ENCODE data around the gene PKLR. TPM values are rescaled to one million over a fixed set of nuclear protein-coding genes. Genes with fewer than 3 reads are reported as not detected.

The PKLR gene
- total RNA-seq, 1 experiment from 2014 or later: 0.17 TPM

DNA sequence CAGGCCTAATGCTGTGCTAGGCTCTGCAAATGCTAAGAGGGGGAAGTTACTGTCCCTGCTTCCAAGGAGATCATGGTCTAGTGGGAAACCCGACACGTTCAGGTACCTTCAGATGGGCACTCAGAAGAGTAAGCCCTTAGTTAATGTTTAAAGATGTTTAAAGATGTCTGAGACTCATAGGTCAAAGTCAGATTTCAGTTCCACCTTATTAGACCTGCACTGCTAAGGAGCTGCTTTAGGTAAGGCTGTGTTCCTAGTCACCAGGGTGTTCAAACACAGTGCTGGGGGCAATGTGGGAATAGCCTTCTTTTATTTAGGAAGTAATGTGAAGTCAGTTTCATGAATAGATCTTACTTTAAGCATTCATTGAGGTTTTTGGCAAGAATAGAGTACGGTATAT, 15.7 kb upstream of the PKLR start:
- RAD21 ChIA-PET (ENCODE audit: low non-redundant PET in 1 of 2, low total read pairs in 2 of 2, uncharacterized antibody in 2 of 2, unreplicated experiment in 2 of 2): no interaction called here
- no peak for ATAC-seq
- POLR2A ChIA-PET: interaction anchor here (1.0 kb wide), 1 partner anchor 9 kb away, joined by 3 read pairs; no protein-coding TSS in a partner anchor

DNA sequence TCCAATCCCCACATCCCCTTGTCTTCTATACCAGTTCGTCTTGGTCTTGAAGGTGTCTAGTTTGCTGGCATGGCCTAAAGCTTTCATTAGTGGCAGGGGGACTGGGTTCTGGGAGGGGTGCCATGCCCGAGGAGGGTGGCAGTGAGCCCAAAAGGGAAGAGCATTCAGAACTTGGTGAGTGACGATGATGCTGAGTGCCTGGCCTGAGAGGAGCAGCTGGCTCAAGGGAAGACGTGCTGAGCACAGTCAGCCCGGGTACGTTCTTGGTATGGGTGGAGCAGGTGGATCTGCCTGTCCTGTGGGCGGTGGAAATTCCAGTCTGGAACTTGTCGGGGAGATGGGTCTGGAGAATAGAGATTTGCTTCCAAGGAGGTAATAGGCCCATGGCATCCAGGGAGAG, 12.0 kb upstream of the PKLR start:
- no peak for DNase-seq (ENCODE audit: low read depth, low spot score)
- BruUV-seq (replicated peaks): no TSS peak
- no peaks in the 10 kb centered on the region for H4K20me1 ChIP-seq (ENCODE audit: insufficient read depth)
- peaks cover 2 to 7% of the 10 kb centered on the region in 2 experiments; a peak in 3 of 4 replicates for H3K4me1 ChIP-seq (ENCODE audit: control insufficient read depth in 1 of 2, insufficient read depth in 2 of 2, low read length in 2 of 2)
- H3K27ac ChIP-seq (ENCODE audit: low read depth, low read length): no peak overlapping the region
- no peaks in the 10 kb centered on the region for H3K9me3 ChIP-seq (ENCODE audit: control insufficient read depth in 1 of 2, insufficient read depth in 1 of 2, low read depth in 1 of 2, low read length in 2 of 2)
- ChIA-PET RAD21 (ENCODE audit: low non-redundant PET in 1 of 2, low total read pairs in 2 of 2, uncharacterized antibody in 2 of 2, unreplicated experiment in 2 of 2) (no interaction called here), CTCF (no interaction called here), POLR2A (interaction anchor here (0.8 kb wide), 1 partner anchor 20 kb away, joined by 5 read pairs; no protein-coding TSS in a partner anchor)
- H3K9ac ChIP-seq (ENCODE audit: low read length): no peak overlapping the region
- peaks cover 50% of the 10 kb centered on the region for H3K79me2 ChIP-seq (ENCODE audit: insufficient read depth, low read length)
- no peaks in the 10 kb centered on the region for H3K27me3 ChIP-seq (ENCODE audit: insufficient read depth, low read length)
- ATAC-seq: no peak
- no peak overlapping the region for H3K4me3 ChIP-seq (replicated peaks in 1 of 2; ENCODE audit: low read depth in 1 of 2, low read length in 2 of 2)
- peaks cover 7 to 22% of the 10 kb centered on the region in 2 experiments; a peak in 3 of 4 replicates for H3K36me3 ChIP-seq (ENCODE audit: control insufficient read depth in 1 of 2, insufficient read depth in 2 of 2, low read length in 2 of 2)
- no peak overlapping the region for H3K4me2 ChIP-seq (ENCODE audit: low read length)
- no peak overlapping the region for H2AFZ ChIP-seq (ENCODE audit: low read depth, low read length, poor library complexity, severe bottlenecking)
- intact Hi-C loops (cut with micrococcal nuclease): no loop called here
- H3K9me2 ChIP-seq (ENCODE audit: insufficient read depth): no peaks in the 10 kb centered on the region
- TF ChIP-seq REST (IDR thresholded peaks at IDR 0.05; ENCODE audit: low read depth): no peak
- no peak for TF ChIP-seq ZBTB33 (IDR thresholded peaks at IDR 0.05; ENCODE audit: extremely low read depth, insufficient replicate concordance, low read length)
- TF ChIP-seq MAX (IDR thresholded peaks at IDR 0.05): no peak
- TF ChIP-seq POLR2AphosphoS5 (IDR thresholded peaks at IDR 0.05; ENCODE audit: low read depth, low read length): no peak
- TF ChIP-seq, protein P1, sequence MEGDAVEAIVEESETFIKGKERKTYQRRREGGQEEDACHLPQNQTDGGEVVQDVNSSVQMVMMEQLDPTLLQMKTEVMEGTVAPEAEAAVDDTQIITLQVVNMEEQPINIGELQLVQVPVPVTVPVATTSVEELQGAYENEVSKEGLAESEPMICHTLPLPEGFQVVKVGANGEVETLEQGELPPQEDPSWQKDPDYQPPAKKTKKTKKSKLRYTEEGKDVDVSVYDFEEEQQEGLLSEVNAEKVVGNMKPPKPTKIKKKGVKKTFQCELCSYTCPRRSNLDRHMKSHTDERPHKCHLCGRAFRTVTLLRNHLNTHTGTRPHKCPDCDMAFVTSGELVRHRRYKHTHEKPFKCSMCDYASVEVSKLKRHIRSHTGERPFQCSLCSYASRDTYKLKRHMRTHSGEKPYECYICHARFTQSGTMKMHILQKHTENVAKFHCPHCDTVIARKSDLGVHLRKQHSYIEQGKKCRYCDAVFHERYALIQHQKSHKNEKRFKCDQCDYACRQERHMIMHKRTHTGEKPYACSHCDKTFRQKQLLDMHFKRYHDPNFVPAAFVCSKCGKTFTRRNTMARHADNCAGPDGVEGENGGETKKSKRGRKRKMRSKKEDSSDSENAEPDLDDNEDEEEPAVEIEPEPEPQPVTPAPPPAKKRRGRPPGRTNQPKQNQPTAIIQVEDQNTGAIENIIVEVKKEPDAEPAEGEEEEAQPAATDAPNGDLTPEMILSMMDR (IDR thresholded peaks at IDR 0.05 in 2 of 3, conservative IDR thresholded peaks at IDR 0.05 in 1 of 3; ENCODE audit: borderline replicate concordance in 1 of 3, insufficient read depth in 1 of 3, low read depth in 2 of 3, low read length in 2 of 3): no peak
- TF ChIP-seq EZH2phosphoT487 (IDR thresholded peaks at IDR 0.05; ENCODE audit: borderline replicate concordance): no peak
- TF ChIP-seq RAD21 (IDR thresholded peaks at IDR 0.05; ENCODE audit: low read depth): no peak
- TF ChIP-seq SRF (IDR thresholded peaks at IDR 0.05; ENCODE audit: low read depth): no peak
- no peak for TF ChIP-seq ELF1 (IDR thresholded peaks at IDR 0.05; ENCODE audit: borderline replicate concordance, low read depth)

More for the DNA sequence above, 15.7 kb upstream of the PKLR start:
- H3K36me3 ChIP-seq (ENCODE audit: control insufficient read depth in 1 of 2, insufficient read depth in 2 of 2, low read length in 2 of 2): peaks cover 24 to 35% of the 10 kb centered on the region in 2 experiments; a peak in 3 of 4 replicates
- no peak overlapping the region for H2AFZ ChIP-seq (ENCODE audit: low read depth, low read length, poor library complexity, severe bottlenecking)
- no peaks in the 10 kb centered on the region for H4K20me1 ChIP-seq (ENCODE audit: insufficient read depth)
- H3K9me3 ChIP-seq (ENCODE audit: control insufficient read depth in 1 of 2, insufficient read depth in 1 of 2, low read depth in 1 of 2, low read length in 2 of 2): no peaks in the 10 kb centered on the region
- CTCF ChIA-PET: no interaction called here
- no peak for DNase-seq (ENCODE audit: low read depth, low spot score)
- TF ChIP-seq ZFX (IDR thresholded peaks at IDR 0.05): no peak
- no peak for TF ChIP-seq SRF (IDR thresholded peaks at IDR 0.05; ENCODE audit: low read depth)
- no peak for TF ChIP-seq ZNF274 (IDR thresholded peaks at IDR 0.05; ENCODE audit: low read depth, low read length)
- no peak for TF ChIP-seq YY1 (IDR thresholded peaks at IDR 0.05; ENCODE audit: extremely low read depth, insufficient replicate concordance, low read depth, low read length)
- no peak for TF ChIP-seq EGR1 (IDR thresholded peaks at IDR 0.05; ENCODE audit: low read depth)
- no peak for TF ChIP-seq SIN3A (IDR thresholded peaks at IDR 0.05; ENCODE audit: low read depth)
- no peak for TF ChIP-seq EZH2 (IDR thresholded peaks at IDR 0.05)
- TF ChIP-seq FOSL1 (IDR thresholded peaks at IDR 0.05; ENCODE audit: low read depth): no peak
- H3K27ac ChIP-seq (ENCODE audit: low read depth, low read length): no peak overlapping the region
- no TSS peak for BruUV-seq (replicated peaks)
- H3K9ac ChIP-seq (ENCODE audit: low read length): no peak overlapping the region
- peaks cover under 1% of the 10 kb centered on the region in 2 experiments; a peak in 2 of 4 replicates for H3K4me1 ChIP-seq (ENCODE audit: control insufficient read depth in 1 of 2, insufficient read depth in 2 of 2, low read length in 2 of 2)
- no peak overlapping the region for H3K4me2 ChIP-seq (ENCODE audit: low read length)
- no peak overlapping the region for H3K4me3 ChIP-seq (replicated peaks in 1 of 2; ENCODE audit: low read depth in 1 of 2, low read length in 2 of 2)
- peaks cover 17% of the 10 kb centered on the region for H3K79me2 ChIP-seq (ENCODE audit: insufficient read depth, low read length)
- intact Hi-C loops (cut with micrococcal nuclease): no loop called here
- no peaks in the 10 kb centered on the region for H3K27me3 ChIP-seq (ENCODE audit: insufficient read depth, low read length)
- H3K9me2 ChIP-seq (ENCODE audit: insufficient read depth): no peaks in the 10 kb centered on the region
